Stimulated activated CD8-positive, alpha-beta memory T cell treated with anti-CD3 and anti-CD28 coated beads, Interleukin-2, amount 100 ng/mL, for 48 hours (primary cell): ENCODE data around the gene SRRM1.

Source experiments
- DNase-seq, 2 donors: peaks; one replicate each; pipeline ENCODE4 v3.0.0-alpha.2; 2020; ENCODE audit warnings: low read depth in 2 of 2

The SRRM1 gene, protein sequence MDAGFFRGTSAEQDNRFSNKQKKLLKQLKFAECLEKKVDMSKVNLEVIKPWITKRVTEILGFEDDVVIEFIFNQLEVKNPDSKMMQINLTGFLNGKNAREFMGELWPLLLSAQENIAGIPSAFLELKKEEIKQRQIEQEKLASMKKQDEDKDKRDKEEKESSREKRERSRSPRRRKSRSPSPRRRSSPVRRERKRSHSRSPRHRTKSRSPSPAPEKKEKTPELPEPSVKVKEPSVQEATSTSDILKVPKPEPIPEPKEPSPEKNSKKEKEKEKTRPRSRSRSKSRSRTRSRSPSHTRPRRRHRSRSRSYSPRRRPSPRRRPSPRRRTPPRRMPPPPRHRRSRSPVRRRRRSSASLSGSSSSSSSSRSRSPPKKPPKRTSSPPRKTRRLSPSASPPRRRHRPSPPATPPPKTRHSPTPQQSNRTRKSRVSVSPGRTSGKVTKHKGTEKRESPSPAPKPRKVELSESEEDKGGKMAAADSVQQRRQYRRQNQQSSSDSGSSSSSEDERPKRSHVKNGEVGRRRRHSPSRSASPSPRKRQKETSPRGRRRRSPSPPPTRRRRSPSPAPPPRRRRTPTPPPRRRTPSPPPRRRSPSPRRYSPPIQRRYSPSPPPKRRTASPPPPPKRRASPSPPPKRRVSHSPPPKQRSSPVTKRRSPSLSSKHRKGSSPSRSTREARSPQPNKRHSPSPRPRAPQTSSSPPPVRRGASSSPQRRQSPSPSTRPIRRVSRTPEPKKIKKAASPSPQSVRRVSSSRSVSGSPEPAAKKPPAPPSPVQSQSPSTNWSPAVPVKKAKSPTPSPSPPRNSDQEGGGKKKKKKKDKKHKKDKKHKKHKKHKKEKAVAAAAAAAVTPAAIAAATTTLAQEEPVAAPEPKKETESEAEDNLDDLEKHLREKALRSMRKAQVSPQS

DNA sequence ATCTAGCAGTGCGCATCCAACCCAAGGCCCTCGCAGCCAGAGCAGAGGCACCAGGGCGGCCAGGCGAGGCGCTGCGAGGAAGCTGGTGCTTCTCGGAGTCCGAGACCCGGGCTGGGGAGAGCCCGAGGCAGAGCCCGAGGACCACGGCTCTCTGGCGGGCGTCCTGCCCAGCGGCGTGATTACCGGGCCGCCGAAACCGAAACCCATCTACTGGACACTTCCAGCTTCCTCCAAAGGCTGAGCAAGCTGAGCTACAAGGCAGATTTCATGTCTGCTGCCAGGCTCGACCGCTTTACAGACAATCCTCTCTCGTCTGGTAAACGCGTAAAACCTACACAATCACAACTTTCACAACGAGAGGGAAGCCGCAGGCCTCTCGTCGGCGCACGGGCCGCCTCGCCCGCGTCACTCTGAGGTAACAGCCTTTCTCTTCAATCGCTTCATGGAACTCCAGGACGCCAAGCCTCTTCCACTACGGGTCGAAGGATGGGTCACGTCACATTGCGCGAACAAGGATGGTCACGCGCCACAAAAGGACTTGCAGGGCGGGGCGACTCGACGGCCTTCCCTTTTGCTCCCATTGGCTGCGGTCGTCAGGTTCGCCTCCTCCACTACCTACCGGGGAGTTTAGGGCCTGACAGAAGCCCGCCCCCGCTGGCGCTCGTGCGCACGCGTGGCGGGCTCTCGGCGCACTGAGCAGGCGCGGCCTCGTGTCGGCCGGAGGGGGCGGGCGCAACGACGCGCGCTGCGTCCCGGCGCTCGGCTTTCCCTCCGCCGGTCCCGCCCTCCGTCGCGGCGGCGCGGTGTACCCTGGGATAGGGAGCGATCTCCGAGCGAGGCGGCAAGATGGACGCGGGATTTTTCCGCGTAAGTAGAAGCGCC, at the start of gene SRRM1:
Gene SRRM1 (plus strand): TSS at position 822 of the 882 bp plus-strand sequence. CDS start 25 bp downstream, at position 847.
- peak; percentile 96 to 97 for DNase-seq

DNA sequence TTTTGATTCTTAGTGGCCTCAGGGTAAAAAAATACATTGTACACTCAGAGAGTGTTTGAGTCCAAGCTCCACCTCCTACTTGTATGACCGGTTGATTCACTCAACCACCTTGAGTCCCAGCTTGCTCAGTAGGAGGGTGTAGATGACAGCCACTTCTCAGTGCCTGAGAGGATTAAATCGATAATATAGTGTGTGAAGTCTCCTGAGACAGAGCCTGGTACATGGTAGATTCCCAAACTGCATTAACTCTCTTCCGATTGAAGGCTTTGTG, 48.8 kb upstream of the SRRM1 start:
- DNase-seq, result no peak

DNA sequence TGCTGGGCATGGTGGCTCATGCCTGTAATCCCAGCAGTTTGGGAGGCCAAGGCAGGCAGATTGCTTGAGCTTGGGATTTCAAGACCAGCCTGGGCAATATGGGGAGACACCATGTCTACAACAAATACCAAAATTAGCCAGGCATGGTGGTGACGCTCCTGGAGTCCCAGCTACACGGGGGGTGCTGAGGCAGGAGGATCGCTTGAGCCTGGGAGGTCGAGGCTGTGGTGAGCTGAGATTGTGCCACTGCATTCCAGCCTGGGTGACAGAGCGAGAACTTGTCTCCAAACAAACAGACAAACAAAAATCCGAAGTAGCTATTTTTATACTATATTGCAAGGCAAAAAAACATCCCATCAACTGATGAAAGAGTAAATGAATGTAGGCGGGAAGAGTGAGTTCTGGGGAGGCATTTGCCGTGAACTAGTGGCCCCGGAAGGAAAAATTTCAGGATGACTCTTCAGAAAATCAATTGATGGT, 46.7 kb upstream of the SRRM1 start:
- no peak for DNase-seq

DNA sequence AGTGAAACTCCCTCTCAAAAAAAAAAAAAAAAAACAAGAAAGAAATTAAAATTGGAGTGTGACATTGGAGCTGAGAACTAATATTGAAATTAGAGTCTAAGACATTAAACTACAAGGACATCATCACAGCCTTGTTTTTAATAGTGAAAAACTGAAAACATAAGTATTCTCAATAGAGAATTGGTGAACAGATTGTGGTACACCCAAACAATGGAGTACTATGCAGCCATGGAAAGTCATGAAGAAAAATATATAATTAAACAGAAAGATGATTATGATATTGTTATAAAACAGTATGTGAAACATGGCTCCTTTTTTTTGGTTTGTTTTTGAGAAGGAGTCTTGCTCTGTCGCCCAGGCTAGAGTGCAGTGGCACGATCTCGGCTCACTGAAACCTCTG, 43.8 kb upstream of the SRRM1 start:
- DNase-seq, result no peak

DNA sequence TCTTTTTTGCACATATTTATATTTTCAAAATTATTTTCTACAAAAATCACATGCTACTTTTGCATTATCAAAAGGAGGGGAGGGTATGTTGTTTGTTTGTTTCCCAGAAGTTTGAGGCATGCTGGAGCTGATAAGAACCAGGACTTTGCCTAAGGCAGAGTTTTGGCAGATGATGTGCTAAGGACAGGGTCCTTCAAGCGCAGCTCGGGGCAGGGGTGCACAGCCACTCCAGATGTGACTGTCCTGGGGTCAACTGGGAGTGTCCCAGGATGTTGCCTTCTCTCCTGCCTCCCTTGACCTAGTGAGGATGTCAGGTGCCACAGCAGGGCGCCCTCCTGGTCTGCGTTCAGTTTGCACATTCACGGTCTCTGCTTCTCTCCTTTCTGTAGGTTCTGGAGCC, 42.6 kb upstream of the SRRM1 start:
- no peak for DNase-seq

DNA sequence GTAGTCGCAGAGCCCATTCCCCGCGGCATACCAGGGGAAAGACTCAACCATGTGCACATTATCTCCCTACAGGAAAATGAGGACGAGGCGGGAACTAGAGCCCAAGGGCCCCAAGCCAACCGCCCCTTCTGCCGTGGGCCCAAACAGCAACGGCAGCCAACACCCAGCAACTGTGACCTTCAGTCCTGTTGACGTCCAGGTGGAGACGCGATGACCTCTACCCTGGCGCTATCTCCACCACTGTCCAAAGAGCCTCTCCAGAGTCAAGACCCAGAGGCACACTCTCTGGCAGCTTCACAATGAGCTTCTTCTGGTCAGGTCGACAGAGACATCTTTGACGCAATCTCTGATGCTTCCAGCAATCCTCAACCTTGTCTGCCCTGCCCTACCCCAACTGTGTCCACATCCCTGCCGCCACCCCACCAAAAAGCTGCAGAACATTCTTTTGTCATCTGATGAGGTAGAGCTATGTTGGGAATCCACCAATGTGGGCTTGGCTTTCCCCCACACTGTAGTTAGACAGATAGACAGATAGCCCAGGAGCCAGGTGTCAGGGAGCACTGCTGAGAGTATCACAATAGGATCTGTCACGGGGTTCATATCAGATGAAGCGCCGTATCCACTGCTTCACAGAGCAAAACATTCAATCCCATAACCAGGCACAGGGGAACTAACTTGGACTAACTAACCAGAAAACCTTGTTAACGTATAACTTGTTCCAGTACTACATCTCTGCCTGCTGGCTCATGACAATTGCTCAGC, 37.4 kb upstream of the SRRM1 start:
- DNase-seq, result no peak

DNA sequence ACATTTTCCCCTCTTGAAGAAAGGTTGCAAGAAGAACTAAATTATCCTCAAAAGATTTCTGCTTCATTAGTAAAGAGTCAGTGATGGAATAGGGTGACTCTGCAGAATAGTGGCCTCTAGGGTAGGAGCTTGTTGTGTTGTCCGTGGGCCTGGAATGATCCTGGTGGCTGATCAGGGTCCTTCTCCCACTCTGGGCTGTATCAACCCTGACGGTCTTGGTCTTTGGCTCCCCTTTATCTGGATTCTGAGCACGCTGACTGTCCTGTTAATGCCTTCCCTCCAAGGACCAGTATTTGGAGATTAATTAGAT, 36.9 kb upstream of the SRRM1 start:
- no peak for DNase-seq

DNA sequence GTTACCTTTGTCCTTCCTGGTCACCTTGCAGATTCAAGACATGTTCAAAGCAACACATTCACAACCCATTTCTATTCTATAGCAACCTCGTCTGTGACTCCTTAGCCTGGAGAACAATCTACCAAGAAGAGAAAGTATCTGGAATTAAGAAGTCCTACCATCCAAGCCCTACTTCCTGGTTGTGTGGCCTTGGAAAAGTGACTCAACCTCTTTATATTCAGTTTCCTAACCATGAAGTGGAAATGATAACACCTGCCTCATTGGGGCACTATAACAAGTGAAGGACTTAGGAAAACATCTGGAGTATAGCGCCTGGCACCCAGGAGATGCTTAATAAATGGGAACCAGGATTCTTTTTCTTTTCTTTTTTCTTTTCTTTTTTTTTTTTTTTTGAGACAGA, 36.5 kb upstream of the SRRM1 start:
- no peak for DNase-seq

DNA sequence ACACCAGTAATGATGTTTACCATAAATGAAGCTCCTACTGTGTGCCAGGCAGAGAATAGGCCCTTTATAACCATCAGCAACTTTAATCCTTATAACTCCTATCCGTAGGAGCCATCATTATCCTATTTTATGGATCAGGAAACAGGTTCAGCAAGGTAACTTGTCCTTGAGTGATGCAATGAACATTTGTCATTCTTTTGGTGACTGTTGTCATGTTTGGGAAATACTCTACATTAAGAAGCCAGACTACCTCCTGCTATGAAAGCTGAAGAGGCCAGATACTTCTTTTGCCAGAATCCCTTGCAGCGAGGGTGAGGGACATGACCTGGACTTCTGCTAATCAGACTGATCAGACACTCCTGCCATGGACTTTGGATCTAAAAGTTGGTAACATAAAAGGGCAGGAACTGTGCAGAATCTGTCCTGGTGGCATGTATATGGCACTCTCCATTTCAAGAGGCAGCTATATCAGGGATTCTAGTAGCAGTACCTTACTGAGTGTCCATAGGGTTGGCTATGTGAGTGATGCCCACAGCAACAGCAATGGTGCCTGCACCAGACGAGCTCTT, 33.1 kb upstream of the SRRM1 start:
- no peak for DNase-seq

DNA sequence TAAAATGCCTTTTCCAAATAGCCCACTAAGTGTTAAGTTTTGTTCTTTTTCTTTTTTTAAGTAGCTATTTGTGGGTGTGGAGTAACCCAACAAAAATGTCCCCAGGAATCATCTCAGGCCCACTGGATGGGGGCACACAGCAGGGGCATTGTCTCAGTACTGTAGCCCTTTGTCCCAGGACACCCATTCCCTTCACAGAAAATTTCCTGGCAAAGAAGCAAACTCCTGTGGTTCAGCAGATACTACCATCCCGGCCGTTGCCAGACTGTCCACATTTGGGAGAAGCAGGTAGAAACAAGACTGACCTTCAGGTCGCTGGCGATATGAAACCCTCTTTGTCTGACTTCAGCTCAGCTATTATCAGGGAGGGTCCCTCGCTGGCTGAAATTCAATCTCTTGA, 23.7 kb upstream of the SRRM1 start:
- no peak for DNase-seq

DNA sequence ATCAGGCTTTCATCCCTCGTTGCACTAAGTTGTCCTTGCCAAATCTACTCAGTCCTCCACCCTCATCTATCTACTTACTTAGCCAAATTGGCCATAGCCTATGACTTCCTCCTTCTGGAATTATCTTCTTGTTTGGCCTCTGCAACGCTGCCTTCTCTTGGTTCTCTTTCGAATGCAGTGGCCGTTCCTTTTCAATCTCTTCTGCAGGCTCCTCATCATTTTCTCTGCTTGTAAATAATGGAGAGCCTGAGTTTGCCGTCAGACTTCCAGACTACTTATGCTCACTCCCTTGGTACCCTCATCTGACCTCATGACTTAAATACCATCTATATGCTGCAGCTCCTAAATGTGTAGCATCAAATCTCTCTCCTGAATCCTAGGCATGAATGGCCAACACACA, 22.4 kb upstream of the SRRM1 start:
- no peak for DNase-seq

DNA sequence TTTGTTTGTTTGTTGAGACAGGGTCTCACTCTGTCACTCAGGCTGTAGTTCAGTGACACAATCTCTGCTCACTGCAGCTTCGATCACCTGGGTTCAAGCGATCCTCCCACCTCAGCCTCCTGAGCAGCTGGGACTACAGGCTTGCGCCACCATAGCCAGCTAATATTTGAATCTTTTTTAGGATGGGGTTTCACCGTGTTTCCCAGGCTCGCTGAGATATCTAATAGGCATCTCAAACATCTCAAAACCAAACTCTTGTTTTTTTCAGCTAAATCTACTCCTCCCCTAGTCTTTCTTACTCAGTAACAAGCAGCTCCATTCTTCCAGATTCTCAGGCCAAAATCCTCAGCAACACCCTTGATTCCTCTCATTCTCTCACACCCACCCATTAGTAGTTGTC, 22.0 kb upstream of the SRRM1 start:
- DNase-seq, result no peak

DNA sequence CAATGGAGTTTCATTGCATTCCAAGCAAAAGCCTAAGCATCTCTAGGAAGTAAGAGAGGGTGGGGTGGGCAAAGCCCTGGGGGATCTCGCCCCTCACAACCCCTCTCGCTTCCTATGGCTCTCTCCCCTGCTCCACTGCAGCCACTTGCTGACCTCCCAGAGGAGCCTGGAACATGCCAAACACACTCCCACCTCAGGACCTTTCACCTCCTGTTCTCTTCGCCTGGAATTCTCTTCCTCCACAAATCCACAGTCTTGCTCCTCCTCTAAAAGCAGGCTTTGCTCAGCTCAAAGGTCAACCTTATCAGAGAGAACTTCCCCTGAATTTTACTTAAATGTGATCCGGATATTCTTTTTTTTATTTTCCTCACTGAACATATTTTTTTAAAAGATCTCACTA, 20.9 kb upstream of the SRRM1 start:
- DNase-seq, result no peak

DNA sequence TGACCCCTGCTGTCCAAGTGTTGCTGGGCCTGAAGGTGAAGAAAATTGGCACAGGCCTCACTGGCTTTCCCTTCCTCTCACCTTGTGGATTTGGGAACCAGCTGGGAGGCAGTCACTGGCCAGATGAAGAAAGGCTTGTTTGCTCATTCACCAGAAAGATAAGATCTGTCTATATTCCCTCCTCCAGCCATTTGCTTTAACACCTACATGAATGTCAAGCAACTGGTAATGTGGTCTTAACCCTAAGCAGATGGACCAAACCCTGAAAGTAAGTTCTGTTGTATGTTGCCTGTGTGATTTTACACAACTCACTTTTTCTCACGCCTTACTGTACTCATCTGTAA, 10.3 kb upstream of the SRRM1 start:
- no peak for DNase-seq

DNA sequence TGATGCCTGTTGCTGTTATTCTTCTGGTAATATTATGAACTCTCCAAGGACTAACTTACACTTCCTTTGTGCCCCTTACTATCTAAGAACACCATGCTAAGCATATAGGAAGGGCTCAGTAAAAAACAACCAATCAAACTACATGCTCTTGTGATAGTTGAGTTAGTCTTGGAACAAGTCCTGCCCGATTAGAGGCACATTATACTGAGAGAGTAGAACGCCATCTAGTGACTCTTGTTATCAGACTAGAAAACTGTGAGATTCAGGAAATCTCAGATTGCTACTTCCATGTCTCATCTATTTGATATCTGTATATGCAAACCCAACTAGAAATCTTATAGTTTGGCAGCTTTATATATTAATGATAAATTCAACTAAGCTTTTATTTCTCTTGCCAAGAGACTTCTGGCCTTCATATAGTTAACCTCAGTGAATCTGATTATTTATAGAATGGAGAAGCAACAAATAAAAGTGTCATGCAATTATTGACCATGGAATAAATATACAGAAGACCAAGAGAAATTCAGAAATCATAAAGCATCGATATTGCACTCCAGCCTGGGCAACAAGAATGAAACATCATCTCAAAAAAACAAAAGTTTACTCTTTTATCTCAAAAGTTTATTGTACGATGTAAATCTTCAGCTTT, 7.8 kb upstream of the SRRM1 start:
- DNase-seq, result no peak

DNA sequence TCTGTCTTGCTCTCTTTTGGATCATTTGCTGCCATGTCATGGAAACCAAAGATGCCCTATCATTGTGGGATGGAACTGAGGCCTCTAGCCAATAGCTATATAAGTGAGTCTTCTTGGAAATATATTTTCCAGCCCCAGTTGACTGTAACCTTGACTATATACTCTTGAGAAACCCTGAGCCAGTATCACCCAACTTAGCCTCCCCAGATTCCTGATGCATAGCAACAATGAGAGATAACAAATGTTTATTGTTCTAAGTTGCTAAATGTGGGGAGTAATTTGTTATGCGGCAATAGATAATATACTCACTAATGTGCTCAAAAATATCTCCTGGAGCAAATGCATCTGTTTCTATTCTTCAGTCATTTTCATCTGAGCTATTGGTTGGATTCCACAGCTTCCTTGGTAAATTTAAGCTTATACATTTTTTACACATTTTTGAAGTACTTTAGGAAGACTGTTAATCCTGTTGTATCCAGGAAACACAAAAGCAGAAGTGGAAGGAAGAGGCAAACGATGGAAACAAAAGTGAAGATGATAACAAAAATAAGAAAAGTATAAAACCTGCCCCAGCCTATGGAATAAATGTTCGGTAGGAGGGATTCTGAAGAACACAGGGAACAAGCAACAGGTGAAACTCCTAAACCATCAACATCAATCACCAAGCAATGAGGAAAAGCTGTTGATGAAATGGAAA, 6.3 kb upstream of the SRRM1 start:
- no peak for DNase-seq

DNA sequence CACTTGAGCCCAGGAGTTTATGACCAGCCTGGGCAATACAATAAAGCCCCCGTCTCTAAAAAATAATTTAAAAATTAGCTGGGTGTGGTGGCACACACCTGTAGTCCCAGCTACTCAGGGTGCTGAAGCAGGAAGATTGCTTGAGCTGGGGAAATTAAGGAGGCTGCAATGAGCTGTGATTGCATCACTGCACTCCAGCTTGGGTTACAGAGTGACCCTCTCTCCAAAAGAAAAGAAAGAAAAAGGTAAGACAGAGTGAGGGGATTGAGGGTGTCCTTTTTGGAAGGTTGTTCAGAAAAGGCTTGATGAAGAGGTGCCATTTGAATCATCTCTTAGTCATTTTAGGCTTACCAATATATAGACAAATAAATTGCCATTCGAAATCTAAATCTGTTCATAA, 4.0 kb upstream of the SRRM1 start:
- DNase-seq, result no peak

DNA sequence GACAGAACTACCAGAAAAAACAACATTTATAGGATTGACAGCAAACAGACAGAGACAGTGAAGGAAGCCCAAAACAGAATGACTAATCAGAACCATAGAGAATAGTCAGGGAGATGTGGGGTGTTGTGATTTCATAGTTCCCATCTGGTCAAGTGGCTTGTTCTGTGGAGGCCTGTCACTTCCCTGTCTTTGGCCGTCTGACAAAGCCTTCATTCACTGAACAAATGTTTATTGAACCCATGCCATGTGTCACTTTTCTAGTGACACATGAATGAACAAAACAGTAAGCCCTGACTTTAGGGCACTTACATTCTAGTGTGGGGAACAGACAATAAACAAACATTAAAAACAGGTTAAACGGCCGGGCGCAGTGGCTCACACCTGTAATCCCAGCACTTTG, 3.2 kb upstream of the SRRM1 start:
- no peak for DNase-seq

DNA sequence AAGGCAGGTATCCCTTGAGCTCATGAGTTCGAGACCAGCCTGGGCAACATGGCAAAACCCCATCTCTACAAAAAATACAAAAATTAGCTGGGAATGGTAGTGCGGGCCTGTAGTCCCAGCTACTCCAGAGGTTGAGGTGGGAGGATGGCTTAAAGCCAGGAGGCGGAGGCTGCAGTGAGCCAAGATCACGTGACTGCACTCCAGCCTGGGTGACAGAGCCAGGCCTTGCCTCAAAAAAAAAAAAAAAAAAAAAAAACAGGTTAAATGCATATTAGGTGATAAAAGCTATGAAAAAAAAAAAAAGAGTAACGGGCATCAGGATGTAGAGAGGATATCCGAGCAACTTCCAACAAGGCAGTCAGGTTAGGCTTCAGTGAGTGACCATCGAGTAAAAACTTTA, 2.8 kb upstream of the SRRM1 start:
- DNase-seq, result no peak

DNA sequence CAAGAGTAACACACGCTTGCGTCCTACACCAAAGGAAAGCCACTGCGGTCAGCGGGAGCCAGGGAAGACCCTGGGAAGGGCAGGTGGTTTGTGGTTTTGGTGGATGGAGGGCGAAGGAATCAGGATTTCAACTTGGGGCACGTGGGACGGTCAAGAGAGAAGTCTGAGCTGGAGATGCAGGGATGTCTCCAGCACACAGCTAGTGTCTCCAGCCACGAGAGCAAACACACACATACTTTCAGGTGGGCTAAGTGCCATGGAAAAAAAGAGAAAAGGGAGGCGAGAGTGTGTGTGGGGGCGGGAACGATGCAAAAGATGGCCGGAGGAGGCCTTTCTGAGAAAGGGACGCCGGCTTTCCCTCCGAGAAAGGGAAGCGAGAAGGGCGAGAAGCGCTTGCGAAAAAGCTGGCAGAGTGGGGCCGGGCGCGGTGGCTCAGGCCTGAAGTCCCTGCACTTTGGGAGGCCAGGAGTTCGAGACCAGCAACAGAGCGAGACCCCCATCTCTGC, 1.4 kb upstream of the SRRM1 start:
- peak in 1 of 2 donors; percentile 22 for DNase-seq
